A549 (cell line): ENCODE measurements around the gene ZNF12. TPM values are rescaled to one million over a fixed set of nuclear protein-coding genes. Genes with fewer than 3 reads are reported as not detected.

Experiments
- ATAC-seq, 2 experiments: fragments of 200-7000 bp in 1 of 2; fragments of >200 bp in 1 of 2; cut with Nextera tagmentation in 1 of 2; cut with Tn5 transposase in 1 of 2; 3 replicates each; pipeline versions ENCODE4 v1.8.0 to v1.9.1; 2018 to 2020; ENCODE audit warnings: mild to moderate bottlenecking in 1 of 2, moderate library complexity in 1 of 2
- CTCF ChIA-PET: fragments of 300-600 bp; sonication (Branson Sonifier 250); formaldehyde crosslinking; extraction: SDS; loops from one replicate; lab custom pipeline; 2021; ENCODE audit warnings: antibody characterized with exemption, inconsistent platforms; lab: Yijun Ruan, JAX
- POLR2A ChIA-PET: fragments of 350-600 bp; formaldehyde crosslinking; extraction: SDS; loops from one replicate; lab custom pipeline; 2021; ENCODE audit warnings: antibody characterized with exemption, inconsistent platforms; lab: Yijun Ruan, JAX
- DNase-seq, 2 experiments: peaks; one replicate each; pipeline versions ENCODE4 v3.0.0 to v3.0.0-alpha.2; 2011 to 2016; ENCODE audit warnings: low read depth in 1 of 2, low spot score in 1 of 2
- FAIRE-seq: peaks from 2 replicates; lab custom pipeline; 2011; peaks lifted over from hg19 to GRCh38; lab: Jason Lieb, UNC
- H3K27ac ChIP-seq, 2 experiments: fragments of >200 bp; sonication (Bioruptor Twin); formaldehyde crosslinking; 3 replicates each; pipeline ENCODE4 v1.5.1; 2016 to 2017
- H3K4me1 ChIP-seq: fragments of >200 bp; sonication (Bioruptor Twin); formaldehyde crosslinking; 3 replicates; pipeline ENCODE4 v1.6.1; 2016
- H3K4me2 ChIP-seq: fragments of >200 bp; sonication (Bioruptor Twin); formaldehyde crosslinking; 3 replicates; pipeline ENCODE4 v1.6.1; 2016
- H3K4me3 ChIP-seq: fragments of >200 bp; sonication (Bioruptor Twin); formaldehyde crosslinking; 3 replicates; pipeline ENCODE4 v1.5.1; 2016
- H3K9me3 ChIP-seq: fragments of >200 bp; sonication (Bioruptor Twin); formaldehyde crosslinking; 3 replicates; pipeline ENCODE4 v1.6.1; 2016
- BHLHE40 ChIP-seq: IDR thresholded peaks from 2 replicates; pipeline ENCODE4 v1.6.1; 2012; ENCODE audit warnings: low read depth, low read length, inconsistent platforms
- CBX8 ChIP-seq: fragments of 200-600 bp; sonication (generic); IDR thresholded peaks from 2 replicates; pipeline ENCODE4 v1.6.1; 2016
- CHD2 ChIP-seq: fragments of 150-350 bp; IDR thresholded peaks from 2 replicates; pipeline ENCODE4 v1.6.1; 2014; ENCODE audit warnings: low read length; ENCODE audit not compliant: partially characterized antibody
- CHD4 ChIP-seq: fragments of 200-600 bp; sonication (generic); IDR thresholded peaks from 2 replicates; pipeline ENCODE4 v1.6.1; 2016; ENCODE audit warnings: antibody characterized with exemption, mild to moderate bottlenecking, borderline replicate concordance
- EP300 ChIP-seq, 2 experiments: fragments of >200 bp; sonication (Bioruptor Twin); formaldehyde crosslinking; IDR thresholded peaks; 2 replicates in 1 of 2; 3 replicates in 1 of 2; pipeline ENCODE4 v1.6.1; 2016 to 2017
- ESRRA ChIP-seq: fragments of 150-350 bp; IDR thresholded peaks from 2 replicates; pipeline ENCODE4 v1.6.1; 2014; ENCODE audit warnings: mild to moderate bottlenecking, low read length, borderline replicate concordance
- FOSB ChIP-seq: fragments of 250-450 bp; sonication (Bioruptor Pico); IDR thresholded peaks from 2 replicates; pipeline ENCODE4 v1.5.0; 2020; ENCODE audit warnings: mild to moderate bottlenecking, moderate library complexity
- FOXS1 ChIP-seq: fragments of 250-450 bp; sonication (Bioruptor Pico); IDR thresholded peaks from 2 replicates; pipeline ENCODE4 v1.5.0; 2020; ENCODE audit warnings: mild to moderate bottlenecking, moderate library complexity
- HEYL ChIP-seq: fragments of 250-450 bp; sonication (Bioruptor Pico); IDR thresholded peaks from 2 replicates; pipeline ENCODE4 v1.8.0; 2021; ENCODE audit warnings: mild to moderate bottlenecking, moderate library complexity
- HOXA7 ChIP-seq: fragments of 250-450 bp; sonication (Bioruptor Pico); IDR thresholded peaks from 2 replicates; pipeline ENCODE4 v1.5.0; 2020; ENCODE audit warnings: mild to moderate bottlenecking, moderate library complexity
- KDM1A ChIP-seq: fragments of 200-600 bp; sonication (generic); IDR thresholded peaks from 2 replicates; pipeline ENCODE4 v1.6.1; 2016; ENCODE audit warnings: low read depth, mild to moderate bottlenecking
- KDM5A ChIP-seq: fragments of 200-600 bp; sonication (generic); IDR thresholded peaks from 2 replicates; pipeline ENCODE4 v1.6.1; 2016; ENCODE audit warnings: antibody characterized with exemption, mild to moderate bottlenecking
- NR3C1 ChIP-seq: fragments of >200 bp; sonication (Bioruptor Twin); formaldehyde crosslinking; IDR thresholded peaks from 3 replicates; pipeline ENCODE4 v1.6.1; 2017
- POLR2A ChIP-seq: IDR thresholded peaks from 2 replicates; pipeline ENCODE4 v1.6.1; 2012; ENCODE audit warnings: mild to moderate bottlenecking, low read length
- RAD21 ChIP-seq, 2 experiments: fragments of >200 bp in 1 of 2; sonication (Bioruptor Twin) in 1 of 2; formaldehyde crosslinking in 1 of 2; IDR thresholded peaks in 1 of 2; conservative IDR thresholded peaks in 1 of 2; 2 replicates in 1 of 2; 3 replicates in 1 of 2; pipeline ENCODE4 v1.6.1; 2012 to 2018; ENCODE audit warnings: inconsistent platforms in 1 of 2
- RFX5 ChIP-seq: fragments of 450-650 bp; IDR thresholded peaks from 2 replicates; pipeline ENCODE4 v1.7.1; 2014; ENCODE audit warnings: antibody characterized with exemption, mild to moderate bottlenecking, moderate library complexity
- SREBF2 ChIP-seq: fragments of 450-650 bp; IDR thresholded peaks from 2 replicates; pipeline ENCODE4 v1.6.1; 2014; ENCODE audit warnings: mild to moderate bottlenecking, moderate library complexity
- TFCP2L1 ChIP-seq: fragments of 250-450 bp; sonication (Bioruptor Pico); IDR thresholded peaks from 2 replicates; pipeline ENCODE4 v1.5.0; 2021; ENCODE audit warnings: mild to moderate bottlenecking
- TP53 ChIP-seq: fragments of 250-450 bp; sonication (Bioruptor Pico); IDR thresholded peaks from 2 replicates; pipeline ENCODE4 v1.5.0; 2021; ENCODE audit warnings: mild to moderate bottlenecking, moderate library complexity
- ZFP36 ChIP-seq: fragments of 450-650 bp; IDR thresholded peaks from 2 replicates; pipeline ENCODE4 v1.6.1; 2014; ENCODE audit warnings: borderline replicate concordance; ENCODE audit not compliant: partially characterized antibody
- ZSCAN20 ChIP-seq: fragments of 250-450 bp; sonication (Bioruptor Pico); IDR thresholded peaks from 2 replicates; pipeline ENCODE4 v1.8.0; 2022; ENCODE audit warnings: mild to moderate bottlenecking, moderate library complexity
- WGBS: methylation state at CpG from one replicate; pipeline ENCODE4 v1.1.6; 2017; ENCODE audit errors: missing lambda C conversion rate; 5-methylcytosine and 5-hydroxymethylcytosine counted together
- polyA plus RNA-seq, 4 experiments: library from polyadenylated mRNA; depleted of rRNA in 3 of 4; stranded (reverse); fragments of >200 nt; fragmentation: RNase III in 1 of 4; extraction: RNeasy Plus Mini Kit Qiagen cat#74134 plus additional on column Dnase treatment in 1 of 4; gene quantifications; 2 replicates in 3 of 4; 3 replicates in 1 of 4; pipeline ENCODE4 v1.2.3, GENCODE V29; 2011 to 2017
- TF ChIP-seq, protein P1 (sequence below): IDR thresholded peaks from 2 replicates; pipeline ENCODE4 v1.6.1; 2012
- TF ChIP-seq, protein P2 (sequence below): fragments of 250-450 bp; sonication (Bioruptor Pico); IDR thresholded peaks from 2 replicates; pipeline ENCODE4 v1.5.0; 2021; ENCODE audit warnings: mild to moderate bottlenecking, moderate library complexity, borderline replicate concordance
- TF ChIP-seq, protein P3 (sequence below): IDR thresholded peaks from 2 replicates; pipeline ENCODE4 v1.6.1; 2012; ENCODE audit warnings: low read depth, borderline replicate concordance
- TF ChIP-seq, protein P4 (sequence below): fragments of >200 bp; sonication (Bioruptor Twin); formaldehyde crosslinking; IDR thresholded peaks from 3 replicates; pipeline ENCODE4 v1.5.1; 2016

Gene ZNF12
- polyA plus RNA-seq, 2 of the 4 experiments (the other 2 are of a cell fraction) = 8.8 to 23.9 TPM

DNA sequence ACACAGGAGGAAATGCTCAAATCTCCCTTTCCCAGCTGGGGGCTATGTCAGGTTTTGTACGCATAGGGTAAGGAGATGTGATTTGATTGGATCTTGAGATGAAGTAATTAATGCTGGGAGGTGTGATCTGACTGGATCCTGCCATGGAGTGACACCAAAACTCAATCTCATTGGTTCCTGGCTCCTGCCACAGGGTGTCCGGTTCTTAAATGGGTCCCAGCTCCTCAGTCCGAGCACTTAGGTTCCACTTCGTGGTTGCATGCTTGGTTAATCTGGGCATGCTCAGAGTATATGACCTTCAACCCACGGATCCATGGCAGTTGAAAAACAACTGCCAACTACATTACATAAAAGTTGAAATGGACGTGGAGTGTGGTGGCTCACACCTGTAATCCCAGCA is 3.1 kb upstream of the ZNF12 start:
- Histone ChIP-seq H3K4me3 (no peak overlapping the region), H3K4me2 (no peak overlapping the region), H3K4me1 (no peaks in the 10 kb centered on the region)
- no peak for FAIRE-seq
- TF ChIP-seq, protein P1, sequence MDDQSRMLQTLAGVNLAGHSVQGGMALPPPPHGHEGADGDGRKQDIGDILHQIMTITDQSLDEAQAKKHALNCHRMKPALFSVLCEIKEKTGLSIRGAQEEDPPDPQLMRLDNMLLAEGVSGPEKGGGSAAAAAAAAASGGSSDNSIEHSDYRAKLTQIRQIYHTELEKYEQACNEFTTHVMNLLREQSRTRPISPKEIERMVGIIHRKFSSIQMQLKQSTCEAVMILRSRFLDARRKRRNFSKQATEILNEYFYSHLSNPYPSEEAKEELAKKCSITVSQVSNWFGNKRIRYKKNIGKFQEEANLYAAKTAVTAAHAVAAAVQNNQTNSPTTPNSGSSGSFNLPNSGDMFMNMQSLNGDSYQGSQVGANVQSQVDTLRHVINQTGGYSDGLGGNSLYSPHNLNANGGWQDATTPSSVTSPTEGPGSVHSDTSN = no peak
- TF ChIP-seq HOXA7 (CRISPR knock-in tag) (no peak), CBX8 (no peak), RAD21 (conservative IDR thresholded peaks at IDR 0.05 in 1 of 2, IDR thresholded peaks at IDR 0.05 in 1 of 2) (no peak), HEYL (CRISPR knock-in tag) (no peak), POLR2A (no peak), BHLHE40 (no peak), SREBF2 (no peak)
- TF ChIP-seq, protein P2, sequence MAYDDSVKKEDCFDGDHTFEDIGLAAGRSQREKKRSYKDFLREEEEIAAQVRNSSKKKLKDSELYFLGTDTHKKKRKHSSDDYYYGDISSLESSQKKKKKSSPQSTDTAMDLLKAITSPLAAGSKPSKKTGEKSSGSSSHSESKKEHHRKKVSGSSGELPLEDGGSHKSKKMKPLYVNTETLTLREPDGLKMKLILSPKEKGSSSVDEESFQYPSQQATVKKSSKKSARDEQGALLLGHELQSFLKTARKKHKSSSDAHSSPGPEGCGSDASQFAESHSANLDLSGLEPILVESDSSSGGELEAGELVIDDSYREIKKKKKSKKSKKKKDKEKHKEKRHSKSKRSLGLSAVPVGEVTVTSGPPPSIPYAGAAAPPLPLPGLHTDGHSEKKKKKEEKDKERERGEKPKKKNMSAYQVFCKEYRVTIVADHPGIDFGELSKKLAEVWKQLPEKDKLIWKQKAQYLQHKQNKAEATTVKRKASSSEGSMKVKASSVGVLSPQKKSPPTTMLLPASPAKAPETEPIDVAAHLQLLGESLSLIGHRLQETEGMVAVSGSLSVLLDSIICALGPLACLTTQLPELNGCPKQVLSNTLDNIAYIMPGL (CRISPR knock-in tag) = no peak
- TF ChIP-seq, all 56 proteins: peak for 0
- 43% methylated on average over 6 of the region's 6 CpGs for WGBS
- ATAC-seq = no peak
- no peak overlapping the region for H3K27ac ChIP-seq
- H3K9me3 ChIP-seq = peaks cover 54% of the 10 kb centered on the region
- peak in 1 of 2 experiments; percentile 55 for DNase-seq
- ChIA-PET CTCF (no interaction called here), POLR2A (no interaction called here)

DNA sequence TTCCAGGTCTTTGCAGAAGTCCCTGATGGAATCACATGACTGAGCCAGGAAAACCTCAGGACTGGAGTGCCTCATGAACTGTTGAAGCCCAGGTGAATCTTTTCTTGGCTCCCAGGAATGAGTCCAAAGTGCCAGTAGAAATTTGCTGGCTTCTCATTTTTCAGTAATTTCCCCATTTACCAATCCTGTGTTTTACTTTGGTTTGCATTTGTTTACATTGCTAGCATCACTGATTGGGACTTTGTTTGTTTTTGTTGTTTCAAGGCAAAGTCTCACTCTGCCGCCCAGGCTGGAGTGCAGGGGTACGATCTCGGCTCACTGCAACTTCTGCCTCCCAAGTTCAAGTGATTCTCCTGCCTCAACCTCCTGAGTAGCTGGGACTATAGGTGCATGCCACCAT is 1.6 kb upstream of the ZNF12 start:
- Histone ChIP-seq H3K27ac (no peak overlapping the region), H3K4me3 (no peak overlapping the region), H3K4me1 (no peaks in the 10 kb centered on the region), H3K9me3 (peaks cover 69% of the 10 kb centered on the region), H3K4me2 (no peak overlapping the region)
- WGBS = 23% methylated on average over 3 of the region's 3 CpGs
- ChIA-PET CTCF (no interaction called here), POLR2A (no interaction called here)
- TF ChIP-seq RFX5 (no peak), CHD2 (no peak), CBX8 (no peak), EP300 (IDR thresholded peaks at IDR 0.05) (no peak), FOSB (CRISPR knock-in tag) (no peak), FOXS1 (no peak), RAD21 (conservative IDR thresholded peaks at IDR 0.05 in 1 of 2, IDR thresholded peaks at IDR 0.05 in 1 of 2) (no peak)
- DNase-seq (no peak), ATAC-seq (no peak), FAIRE-seq (no peak)

DNA sequence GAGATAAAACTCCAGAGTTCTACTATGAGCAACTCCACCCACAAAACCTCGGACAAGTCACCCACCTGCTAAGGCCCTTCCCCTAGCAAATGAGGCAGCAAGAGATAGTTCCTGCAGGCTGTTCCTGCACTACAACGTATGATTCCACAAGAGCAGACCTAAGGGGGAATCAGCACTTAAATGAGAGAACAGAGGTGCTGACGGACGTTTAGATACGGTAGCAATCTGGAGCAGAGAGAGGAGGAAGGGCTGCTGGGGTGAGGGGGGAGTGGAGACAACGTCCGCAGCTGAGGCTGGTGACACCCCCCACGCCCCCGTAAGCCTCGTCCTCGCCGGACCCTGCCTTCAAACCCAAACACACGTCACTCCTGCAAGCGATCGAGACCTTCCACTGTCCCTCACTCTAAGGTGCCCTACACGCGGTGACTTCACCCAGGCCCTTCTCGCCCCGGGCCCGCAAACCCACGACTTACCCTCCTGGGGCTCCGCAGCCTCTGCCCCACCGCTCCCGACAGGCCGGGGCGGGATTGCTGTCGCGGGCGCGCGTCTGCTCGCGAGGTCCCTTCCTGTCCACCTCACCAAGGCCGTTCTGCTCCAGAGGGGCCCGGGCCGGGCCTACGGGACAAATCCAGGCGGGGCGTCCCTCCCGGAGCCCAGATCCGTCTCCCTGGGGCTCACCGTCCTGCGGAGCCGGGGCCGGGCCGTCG is 635 bp downstream of the ZNF12 start:
- Histone ChIP-seq H3K9me3 (peaks cover 82% of the 10 kb centered on the region), H3K4me1 (no peaks in the 10 kb centered on the region), H3K4me2 (peak overlapping the region; percentile 87), H3K27ac (peak overlapping the region; percentile 90 to 99), H3K4me3 (peak overlapping the region; percentile 91)
- DNase-seq (peak; percentile 36 to 51), FAIRE-seq (no peak), ATAC-seq (peak; percentile 60 to 68)
- ChIA-PET POLR2A (no interaction called here), CTCF (no interaction called here)
- TF ChIP-seq TP53 (CRISPR knock-in tag) (peak; percentile 71; the same call in 1 of the 2 replicates), TFCP2L1 (CRISPR knock-in tag) (no peak)
- WGBS = 1% methylated on average over 34 of the region's 47 CpGs

DNA sequence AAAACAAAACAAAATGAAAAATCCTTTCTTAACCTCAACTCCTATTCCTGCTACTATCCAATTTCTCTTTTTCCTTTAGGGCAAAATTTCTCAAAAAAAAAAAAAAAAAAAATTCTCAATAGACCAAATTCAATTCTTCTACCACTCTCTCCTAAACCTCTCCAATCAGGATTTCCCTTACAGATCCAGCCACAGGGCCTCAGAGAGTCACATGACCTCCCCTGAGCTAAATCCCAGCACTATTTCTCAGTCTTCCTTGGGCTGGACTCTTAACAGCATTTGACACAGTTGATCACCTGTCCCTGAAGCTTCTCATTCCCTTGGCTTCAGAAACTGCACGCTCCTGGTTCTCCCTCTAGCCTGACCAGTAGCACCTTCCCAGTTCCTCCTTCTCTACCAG is 4.9 kb downstream of the ZNF12 start:
- POLR2A ChIA-PET = interaction anchor here (0.5 kb wide), 1 partner anchor 791 kb away, joined by 5 read pairs; no protein-coding TSS in a partner anchor
- Histone ChIP-seq H3K4me3 (no peak overlapping the region), H3K4me1 (no peaks in the 10 kb centered on the region), H3K9me3 (peaks cover 83% of the 10 kb centered on the region), H3K27ac (no peak overlapping the region), H3K4me2 (no peak overlapping the region)
- FAIRE-seq = no peak
- DNase-seq = no peak
- 96% methylated on average over 1 of the region's 1 CpG for WGBS
- no peak for ATAC-seq
- CTCF ChIA-PET = interaction anchor here (1.7 kb wide), 1 partner anchor 22 kb away, joined by 5 read pairs; no protein-coding TSS in a partner anchor
- TF ChIP-seq, protein P3, sequence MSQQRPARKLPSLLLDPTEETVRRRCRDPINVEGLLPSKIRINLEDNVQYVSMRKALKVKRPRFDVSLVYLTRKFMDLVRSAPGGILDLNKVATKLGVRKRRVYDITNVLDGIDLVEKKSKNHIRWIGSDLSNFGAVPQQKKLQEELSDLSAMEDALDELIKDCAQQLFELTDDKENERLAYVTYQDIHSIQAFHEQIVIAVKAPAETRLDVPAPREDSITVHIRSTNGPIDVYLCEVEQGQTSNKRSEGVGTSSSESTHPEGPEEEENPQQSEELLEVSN = no peak
- TF ChIP-seq FOXS1 (no peak), KDM1A (no peak), ESRRA (no peak), KDM5A (no peak), EP300 (IDR thresholded peaks at IDR 0.05) (no peak), NR3C1 (no peak), CHD4 (no peak), ZSCAN20 (CRISPR knock-in tag) (no peak), ZFP36 (no peak)
- TF ChIP-seq, protein P4, sequence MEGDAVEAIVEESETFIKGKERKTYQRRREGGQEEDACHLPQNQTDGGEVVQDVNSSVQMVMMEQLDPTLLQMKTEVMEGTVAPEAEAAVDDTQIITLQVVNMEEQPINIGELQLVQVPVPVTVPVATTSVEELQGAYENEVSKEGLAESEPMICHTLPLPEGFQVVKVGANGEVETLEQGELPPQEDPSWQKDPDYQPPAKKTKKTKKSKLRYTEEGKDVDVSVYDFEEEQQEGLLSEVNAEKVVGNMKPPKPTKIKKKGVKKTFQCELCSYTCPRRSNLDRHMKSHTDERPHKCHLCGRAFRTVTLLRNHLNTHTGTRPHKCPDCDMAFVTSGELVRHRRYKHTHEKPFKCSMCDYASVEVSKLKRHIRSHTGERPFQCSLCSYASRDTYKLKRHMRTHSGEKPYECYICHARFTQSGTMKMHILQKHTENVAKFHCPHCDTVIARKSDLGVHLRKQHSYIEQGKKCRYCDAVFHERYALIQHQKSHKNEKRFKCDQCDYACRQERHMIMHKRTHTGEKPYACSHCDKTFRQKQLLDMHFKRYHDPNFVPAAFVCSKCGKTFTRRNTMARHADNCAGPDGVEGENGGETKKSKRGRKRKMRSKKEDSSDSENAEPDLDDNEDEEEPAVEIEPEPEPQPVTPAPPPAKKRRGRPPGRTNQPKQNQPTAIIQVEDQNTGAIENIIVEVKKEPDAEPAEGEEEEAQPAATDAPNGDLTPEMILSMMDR = no peak
